SU-DHL-6 (cell line): ENCODE results near the gene RENBP.

Experiments used
- CTCF ChIP-seq: fragments of 200-600 bp; sonication (generic); IDR thresholded peaks from one replicate; pipeline ENCODE4 v1.5.1; 2017; ENCODE audit warnings: antibody characterized with exemption, mild to moderate bottlenecking, low read length, moderate library complexity; ENCODE audit not compliant: insufficient read depth, poor library complexity, severe bottlenecking
- EZH2phosphoT487 ChIP-seq: fragments of 200-600 bp; sonication (generic), shearing (Covaris generic); conservative IDR thresholded peaks from 2 replicates; pipeline ENCODE4 v1.6.1; 2018; ENCODE audit warnings: mild to moderate bottlenecking, antibody characterized with exemption, low read length, moderate library complexity, mixed read lengths

DNA sequence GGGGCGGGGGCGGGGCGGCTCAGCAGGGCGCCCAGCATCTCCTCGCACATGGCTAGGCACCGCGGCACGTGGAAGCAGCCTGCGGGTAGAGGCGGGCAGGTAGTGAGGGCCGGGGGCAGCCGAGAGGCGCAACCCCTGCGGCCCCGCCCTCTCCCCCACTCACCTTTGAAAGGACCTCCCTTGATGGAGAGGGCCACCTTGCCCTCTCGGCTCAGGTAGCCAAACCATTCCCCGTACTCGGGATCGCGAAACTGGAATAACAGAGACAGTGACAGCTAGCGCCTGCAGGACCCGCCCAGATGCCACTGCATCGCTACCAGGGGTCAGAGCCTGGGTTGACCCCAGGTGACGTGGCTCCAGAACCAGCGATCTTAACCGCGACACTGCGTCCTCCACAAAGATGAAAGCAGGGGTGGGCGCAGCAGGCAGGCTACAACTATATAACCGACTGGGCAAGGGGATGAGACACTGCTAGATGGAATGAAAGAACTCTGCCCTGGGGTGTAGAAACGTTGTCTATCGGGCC, 9.1 kb downstream of the RENBP start:
- TF ChIP-seq CTCF (no peak), EZH2phosphoT487 (no peak)
